ENCODE results near the gene CEACAM1. TPM values are rescaled to one million over a fixed set of nuclear protein-coding genes. Genes with fewer than 3 reads are reported as not detected.

CEACAM1 gene
- 10 to 100 TPM; 21.4 to 35.8 TPM for total RNA-seq

DNA sequence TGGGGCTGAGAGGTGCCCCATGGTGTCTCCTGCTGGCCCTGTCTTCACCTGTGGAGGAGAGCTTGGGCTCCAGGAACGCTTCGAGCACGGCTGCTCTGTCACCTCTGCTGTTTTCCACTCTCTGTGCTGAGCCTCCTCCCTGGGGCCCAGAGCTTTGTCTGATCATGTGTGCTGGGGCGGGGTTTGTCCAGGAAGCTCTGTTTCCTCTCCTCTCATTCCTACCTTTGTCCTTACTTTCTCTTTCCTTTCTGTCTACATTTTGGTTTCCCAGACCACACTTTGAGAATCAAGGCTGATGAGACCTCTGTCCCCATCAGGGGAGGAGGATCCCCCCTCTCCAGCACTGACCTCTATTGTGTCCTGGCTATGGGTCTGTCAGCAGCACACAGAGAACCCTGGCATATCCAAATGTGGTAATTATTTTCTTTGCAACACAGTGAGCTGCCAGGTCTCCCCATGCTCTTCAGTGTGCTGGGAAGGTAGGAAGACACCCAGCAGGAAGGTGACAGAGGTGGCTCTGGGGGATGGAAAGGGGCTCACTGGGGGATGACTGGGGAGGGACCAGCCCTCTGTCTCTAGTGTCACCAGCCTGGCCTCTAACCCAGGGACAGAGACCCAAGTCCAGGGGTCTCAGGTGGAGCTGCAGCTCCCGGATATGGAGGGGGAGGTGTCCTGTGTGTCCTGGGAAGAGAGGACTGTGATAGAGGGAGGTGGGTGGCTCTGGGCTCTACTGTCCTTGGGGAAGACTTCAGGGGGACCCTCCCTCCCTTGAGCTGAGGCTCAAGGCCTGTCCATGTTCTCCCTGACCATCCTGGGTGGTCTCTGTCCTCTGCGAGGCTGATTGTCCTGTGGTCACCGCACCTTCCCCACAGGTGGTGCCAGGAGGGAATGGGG, at the start of gene CEACAM1:
Gene CEACAM1, minus strand, starts transcription at position 128 of the 894 bp plus-strand sequence. Its CDS starts 107 bp downstream, at position 21.
- H3K4me1 ChIP-seq (replicated peaks): peaks cover 9% of the 10 kb centered on the region
- H3K9me3 ChIP-seq: no peaks in the 10 kb centered on the region
- no peaks in the 10 kb centered on the region for H3K27me3 ChIP-seq (replicated peaks; ENCODE audit: insufficient read depth)
- H3K4me3 ChIP-seq: peak within 1 kb of the TSS; percentile 25 to 44
- intact Hi-C loops (cut with DNase I): loop anchor here (1.0 kb wide), 1 partner anchor 78 kb away; no protein-coding TSS in a partner anchor
- H3K36me3 ChIP-seq: no peaks in the 10 kb centered on the region
- DNase-seq (ENCODE audit: low spot score): peak; percentile 86
- peak within 1 kb of the TSS; percentile 77 to 84 for H3K27ac ChIP-seq
- 46% methylated on average over 7 of the region's 7 CpGs for WGBS
- TF ChIP-seq POLR2AphosphoS5 (IDR thresholded peaks at IDR 0.05) (peak; percentile 91), POLR2A (IDR thresholded peaks at IDR 0.05) (peak; percentile 92)
- TF ChIP-seq, protein P1, sequence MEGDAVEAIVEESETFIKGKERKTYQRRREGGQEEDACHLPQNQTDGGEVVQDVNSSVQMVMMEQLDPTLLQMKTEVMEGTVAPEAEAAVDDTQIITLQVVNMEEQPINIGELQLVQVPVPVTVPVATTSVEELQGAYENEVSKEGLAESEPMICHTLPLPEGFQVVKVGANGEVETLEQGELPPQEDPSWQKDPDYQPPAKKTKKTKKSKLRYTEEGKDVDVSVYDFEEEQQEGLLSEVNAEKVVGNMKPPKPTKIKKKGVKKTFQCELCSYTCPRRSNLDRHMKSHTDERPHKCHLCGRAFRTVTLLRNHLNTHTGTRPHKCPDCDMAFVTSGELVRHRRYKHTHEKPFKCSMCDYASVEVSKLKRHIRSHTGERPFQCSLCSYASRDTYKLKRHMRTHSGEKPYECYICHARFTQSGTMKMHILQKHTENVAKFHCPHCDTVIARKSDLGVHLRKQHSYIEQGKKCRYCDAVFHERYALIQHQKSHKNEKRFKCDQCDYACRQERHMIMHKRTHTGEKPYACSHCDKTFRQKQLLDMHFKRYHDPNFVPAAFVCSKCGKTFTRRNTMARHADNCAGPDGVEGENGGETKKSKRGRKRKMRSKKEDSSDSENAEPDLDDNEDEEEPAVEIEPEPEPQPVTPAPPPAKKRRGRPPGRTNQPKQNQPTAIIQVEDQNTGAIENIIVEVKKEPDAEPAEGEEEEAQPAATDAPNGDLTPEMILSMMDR (IDR thresholded peaks at IDR 0.05): peak in 2 of 4 experiments; percentile 14 to 15

GRCh38 chr19:42577016-42577415, 48.7 kb upstream of the CEACAM1 start:
- Histone ChIP-seq H3K4me1 (replicated peaks) (no peaks in the 10 kb centered on the region), H3K9me3 (no peaks in the 10 kb centered on the region), H3K36me3 (no peaks in the 10 kb centered on the region), H3K4me3 (no peak overlapping the region), H3K27me3 (replicated peaks; ENCODE audit: insufficient read depth) (no peaks in the 10 kb centered on the region), H3K27ac (no peak overlapping the region)
- intact Hi-C loops (cut with DNase I): no loop called here
- no peak for TF ChIP-seq POLR2A (IDR thresholded peaks at IDR 0.05)
- DNase-seq (ENCODE audit: low spot score): no peak
- WGBS: 6% methylated on average over 1 of the region's 1 CpG

DNA sequence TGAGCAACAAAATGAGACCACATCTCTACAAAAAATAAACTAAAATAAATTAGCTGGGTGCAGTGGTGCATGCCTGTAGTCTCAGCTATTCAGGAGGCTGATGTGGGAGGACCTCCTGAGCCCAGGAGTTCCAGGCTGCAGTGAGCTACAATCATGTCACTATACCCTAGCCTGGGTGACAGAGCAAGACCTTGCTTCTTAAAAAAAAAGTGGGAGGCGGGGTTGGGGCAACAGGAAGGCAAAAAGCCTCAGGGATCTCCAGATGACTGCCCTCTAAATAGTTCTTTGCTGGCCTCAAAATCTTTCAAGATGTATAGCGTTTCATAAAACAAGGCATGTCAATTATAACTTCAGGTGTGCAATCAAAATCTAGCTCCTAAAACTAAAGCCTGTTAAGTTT, 48.0 kb upstream of the CEACAM1 start:
- Histone ChIP-seq H3K27ac (no peak overlapping the region), H3K36me3 (no peaks in the 10 kb centered on the region), H3K27me3 (replicated peaks; ENCODE audit: insufficient read depth) (no peaks in the 10 kb centered on the region), H3K9me3 (no peaks in the 10 kb centered on the region), H3K4me3 (no peak overlapping the region), H3K4me1 (replicated peaks) (no peaks in the 10 kb centered on the region)
- 70% methylated on average over 2 of the region's 2 CpGs for WGBS
- intact Hi-C loops (cut with DNase I): no loop called here
- DNase-seq (ENCODE audit: low spot score): no peak
- TF ChIP-seq, protein P1 (IDR thresholded peaks at IDR 0.05): no peak
- TF ChIP-seq POLR2A (IDR thresholded peaks at IDR 0.05) (no peak), POLR2AphosphoS5 (IDR thresholded peaks at IDR 0.05) (no peak)

DNA sequence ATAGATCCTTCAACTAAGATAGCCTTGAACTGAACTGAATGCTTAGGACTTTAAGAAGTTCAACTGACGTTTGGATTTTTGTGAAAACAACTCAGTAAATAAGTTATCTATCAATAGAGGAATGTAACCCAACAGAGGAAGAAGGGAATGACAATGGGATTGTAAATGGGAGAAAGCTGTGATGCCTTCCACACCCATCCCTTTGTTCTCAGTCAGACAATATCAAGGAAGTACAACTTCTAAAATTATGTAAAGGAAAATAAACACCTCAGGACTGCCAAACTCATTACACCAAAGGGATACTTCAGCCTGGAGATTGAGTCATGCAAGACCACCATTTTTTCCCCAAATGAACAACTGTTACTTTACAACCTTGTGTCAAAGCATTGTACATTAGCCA, 45.4 kb upstream of the CEACAM1 start:
- DNase-seq (ENCODE audit: low spot score): no peak
- H3K4me3 ChIP-seq: no peak overlapping the region
- intact Hi-C loops (cut with DNase I): no loop called here
- H3K27me3 ChIP-seq (replicated peaks; ENCODE audit: insufficient read depth): no peaks in the 10 kb centered on the region
- no peak overlapping the region for H3K27ac ChIP-seq
- TF ChIP-seq POLR2A (IDR thresholded peaks at IDR 0.05): no peak
- TF ChIP-seq POLR2AphosphoS5 (IDR thresholded peaks at IDR 0.05): no peak
- TF ChIP-seq, protein P1 (IDR thresholded peaks at IDR 0.05): no peak
- no peaks in the 10 kb centered on the region for H3K9me3 ChIP-seq
- no peaks in the 10 kb centered on the region for H3K36me3 ChIP-seq
- no peaks in the 10 kb centered on the region for H3K4me1 ChIP-seq (replicated peaks)
- WGBS: 52% methylated on average over 1 of the region's 1 CpG

DNA sequence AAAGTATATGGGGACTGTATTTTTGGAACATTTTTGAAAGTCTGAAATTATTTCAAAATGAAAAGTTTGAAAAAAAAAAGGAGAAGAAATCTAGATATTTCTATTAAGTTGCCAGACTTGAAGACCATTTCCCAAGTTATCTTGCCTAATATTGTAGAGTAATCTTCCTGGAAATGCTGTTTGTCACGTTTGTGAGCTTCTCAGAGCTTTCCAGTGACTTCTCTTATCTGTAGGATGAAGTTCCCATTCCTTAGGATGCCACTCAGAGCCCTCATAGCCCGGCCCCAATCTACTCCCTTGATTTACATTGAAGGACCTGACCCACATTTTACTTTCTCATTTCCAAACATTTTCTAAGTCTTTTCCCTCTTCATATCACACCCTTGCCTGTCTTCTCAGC, 42.8 kb upstream of the CEACAM1 start:
- H3K4me3 ChIP-seq: no peak overlapping the region

More for the DNA sequence above, 42.8 kb upstream of the CEACAM1 start:
- 73% methylated on average over 2 of the region's 2 CpGs for WGBS
- TF ChIP-seq, protein P1 (IDR thresholded peaks at IDR 0.05): no peak
- TF ChIP-seq POLR2A (IDR thresholded peaks at IDR 0.05) (no peak), POLR2AphosphoS5 (IDR thresholded peaks at IDR 0.05) (no peak)
- intact Hi-C loops (cut with DNase I): no loop called here
- Histone ChIP-seq H3K27ac (no peak overlapping the region), H3K4me1 (replicated peaks) (no peaks in the 10 kb centered on the region), H3K36me3 (no peaks in the 10 kb centered on the region), H3K27me3 (replicated peaks; ENCODE audit: insufficient read depth) (no peaks in the 10 kb centered on the region), H3K9me3 (no peaks in the 10 kb centered on the region)
- DNase-seq (ENCODE audit: low spot score): no peak
